ENCODE measurements around the gene ADO. TPM values are rescaled to one million over a fixed set of nuclear protein-coding genes. Genes with fewer than 3 reads are reported as not detected.

Gene ADO
- total RNA-seq, 1 donor from 2014 or later: 23.0 TPM

GRCh38 chr10:62792261-62792660, 12.3 kb upstream of the ADO start:
- DNase-seq (ENCODE audit: low read depth): no peak

- peak; percentile 74 for DNase-seq (ENCODE audit: low read depth)
Measured at GRCh38 chr10:62794306-62794705, 10.2 kb upstream of the ADO start.

- DNase-seq (ENCODE audit: low read depth): no peak
Measured at GRCh38 chr10:62795100-62795499, 9.4 kb upstream of the ADO start.

- DNase-seq (ENCODE audit: low read depth): no peak
Measured at GRCh38 chr10:62795762-62796161, 8.8 kb upstream of the ADO start.

- no peak for DNase-seq (ENCODE audit: low read depth)
Measured at GRCh38 chr10:62796896-62797295, 7.6 kb upstream of the ADO start.

- no peak for DNase-seq (ENCODE audit: low read depth)
Measured at GRCh38 chr10:62801871-62802270, 2.6 kb upstream of the ADO start.

- DNase-seq (ENCODE audit: low read depth): no peak
Measured at GRCh38 chr10:62803724-62804355, 680 bp upstream of the ADO start.

GRCh38 chr10:62805231-62806099, 945 bp downstream of the ADO start:
- DNase-seq (ENCODE audit: low read depth): peak; percentile 34

DNA sequence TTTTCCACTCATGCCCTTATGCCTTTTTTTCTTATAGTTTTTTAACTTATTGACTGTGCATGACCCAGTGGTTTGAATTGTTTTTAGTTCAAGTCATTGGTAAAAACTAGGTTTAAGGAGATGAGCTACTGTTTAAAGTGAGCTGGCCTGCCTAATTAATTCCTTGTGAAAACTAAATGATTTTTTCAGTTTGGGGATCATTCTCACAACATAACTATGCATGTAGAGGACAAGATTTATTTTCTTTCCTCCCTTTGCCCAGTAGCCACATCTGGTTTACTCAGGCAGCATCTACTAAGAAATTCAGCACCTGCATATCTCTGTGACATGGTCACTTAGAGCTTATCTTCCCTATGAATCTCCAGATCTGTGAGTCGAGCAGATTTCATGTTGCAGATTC, 1.7 kb downstream of the ADO start:
- DNase-seq (ENCODE audit: low read depth): no peak

- no peak for DNase-seq (ENCODE audit: low read depth)
Measured at GRCh38 chr10:62810156-62810902, 5.8 kb downstream of the ADO start.

DNA sequence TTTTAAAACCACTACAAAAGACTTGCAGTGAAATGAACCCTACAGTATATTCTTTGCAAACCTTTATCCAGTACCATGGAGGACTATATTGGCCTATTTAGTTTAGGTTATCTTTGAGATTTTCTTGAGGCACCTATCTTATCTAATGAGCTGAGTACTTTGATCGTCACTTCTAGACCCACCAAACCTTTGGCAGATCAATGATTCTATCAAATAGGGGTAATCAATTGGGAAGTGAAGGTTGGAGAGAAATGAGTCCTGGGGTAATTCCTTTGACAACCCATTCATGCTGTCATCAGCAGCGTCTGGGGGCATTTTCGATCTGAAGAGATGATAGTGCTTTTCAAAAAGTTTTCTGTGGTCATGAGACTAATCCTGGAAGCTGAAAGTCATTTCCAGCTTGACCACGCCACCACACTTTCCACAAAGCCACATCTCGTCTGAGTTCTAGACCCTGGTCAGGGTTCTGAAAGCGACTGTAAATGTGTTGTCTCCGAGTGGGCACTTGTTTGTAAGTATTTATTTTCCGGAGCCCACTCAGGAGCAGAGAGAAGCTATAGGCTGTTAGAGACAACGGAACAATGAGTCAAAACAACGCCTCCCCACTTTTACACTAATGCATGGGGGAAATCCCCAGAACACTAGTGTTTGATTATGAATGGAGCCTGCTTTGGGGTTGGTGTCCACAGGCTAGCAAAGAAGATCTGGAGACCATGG, 6.8 kb downstream of the ADO start:
- no peak for DNase-seq (ENCODE audit: low read depth)

DNA sequence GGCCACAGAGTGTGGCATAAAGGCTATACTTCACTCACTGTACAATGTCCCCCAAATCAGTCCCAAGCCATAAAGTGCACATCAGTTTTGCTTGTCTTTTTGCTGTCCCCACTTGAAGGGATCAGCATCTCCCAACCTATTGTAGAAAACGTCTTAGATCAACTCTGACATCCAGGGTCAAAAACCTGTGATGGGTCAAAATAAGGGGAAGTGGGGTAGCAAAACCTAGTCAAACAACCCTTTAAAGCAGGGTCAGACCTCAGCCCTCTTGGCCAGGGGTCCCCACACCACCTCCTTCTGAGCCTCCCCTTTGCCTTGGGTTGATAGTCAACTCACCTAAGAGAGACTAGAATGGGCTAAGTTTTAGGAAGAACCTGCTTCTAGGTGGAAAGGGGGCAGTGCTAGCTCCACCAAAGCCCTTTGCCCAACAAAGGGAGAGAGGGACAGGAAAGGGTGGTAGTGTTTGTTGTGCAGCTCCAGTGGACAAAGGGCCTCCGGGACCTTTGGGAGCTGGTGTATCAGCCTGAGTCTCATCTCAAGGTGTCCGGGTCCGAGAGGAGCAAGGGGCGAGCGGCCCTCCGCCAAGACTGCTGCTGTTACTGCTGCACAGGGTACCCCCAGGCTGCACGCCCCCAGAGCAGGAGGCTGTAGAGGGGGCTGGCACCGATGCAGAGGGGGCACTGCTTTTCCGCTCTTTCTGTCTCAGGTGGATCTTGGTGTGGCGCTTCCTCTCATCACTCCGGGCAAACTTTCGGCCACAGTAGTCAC, 8.3 kb downstream of the ADO start:
- no peak for DNase-seq (ENCODE audit: low read depth)

DNA sequence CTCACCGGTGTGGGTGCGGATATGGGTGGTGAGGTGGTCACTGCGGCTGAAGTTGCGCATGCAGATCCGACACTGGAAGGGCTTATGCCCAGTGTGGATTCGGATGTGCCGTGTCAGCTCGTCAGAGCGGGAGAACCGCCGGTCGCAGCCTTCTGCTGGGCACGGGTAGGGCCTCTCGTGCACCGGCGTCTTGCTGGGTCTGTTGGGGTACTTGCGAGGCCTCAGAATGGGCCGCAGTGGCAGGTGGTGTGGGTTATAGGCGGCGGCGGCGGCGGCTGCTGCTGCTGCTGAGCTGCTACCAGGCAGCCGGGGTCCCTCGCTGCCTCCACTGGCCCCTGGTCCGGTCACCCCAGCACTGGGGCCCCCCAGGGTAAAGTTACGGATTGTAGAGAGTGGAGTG, 8.9 kb downstream of the ADO start:
- no peak for DNase-seq (ENCODE audit: low read depth)

DNA sequence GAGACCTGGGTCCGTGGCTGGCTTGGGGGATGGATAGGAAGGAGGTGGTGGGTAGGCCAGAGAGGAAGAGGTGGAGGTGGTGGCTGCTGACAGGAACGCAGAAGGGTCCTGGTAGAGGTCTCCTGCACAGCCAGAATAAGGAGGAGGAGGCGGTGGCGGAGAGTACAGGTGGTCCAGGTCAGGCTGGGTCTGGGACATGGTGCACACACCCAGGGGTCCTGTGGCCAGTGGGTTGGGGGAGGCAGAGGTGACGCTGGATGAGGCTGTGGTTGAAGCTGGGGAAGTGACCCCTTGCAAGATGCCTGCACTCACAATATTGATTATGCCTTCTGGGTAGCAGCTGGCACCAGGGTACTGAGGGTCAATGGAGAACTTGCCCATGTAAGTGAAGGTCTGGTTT, 9.5 kb downstream of the ADO start:
- DNase-seq (ENCODE audit: low read depth): no peak

DNA sequence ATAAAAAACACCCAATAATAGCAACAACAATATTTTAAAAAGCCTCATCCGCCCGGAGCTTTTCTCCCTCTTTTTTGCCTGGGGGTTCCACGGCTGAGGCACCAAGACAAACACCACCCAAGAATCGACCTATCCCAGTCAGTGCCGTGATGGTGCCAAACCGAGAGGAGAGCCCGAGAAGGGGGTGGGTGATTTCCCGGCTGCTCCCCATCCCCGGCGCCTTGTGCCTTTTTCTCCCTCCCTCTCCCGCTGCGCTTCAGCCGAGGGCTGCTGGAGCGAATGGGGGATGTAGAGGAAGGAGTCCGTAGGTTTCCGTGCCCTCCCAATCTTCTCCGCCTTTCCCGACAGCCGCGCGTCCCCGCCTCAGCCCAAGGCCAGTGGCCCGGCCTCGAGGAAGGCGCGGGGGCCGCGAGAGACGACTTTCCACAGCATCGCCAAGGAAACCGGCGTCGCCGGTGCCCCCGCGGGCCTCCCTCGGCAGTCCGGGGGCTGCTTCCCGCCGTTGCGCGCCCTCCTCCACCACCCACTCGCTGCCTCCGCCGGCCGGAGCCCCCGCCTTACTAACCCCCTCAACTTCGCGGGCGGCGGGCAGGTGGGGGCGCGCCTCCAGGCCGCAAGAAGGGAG, 10.3 kb downstream of the ADO start:
- no peak for DNase-seq (ENCODE audit: low read depth)

DNA sequence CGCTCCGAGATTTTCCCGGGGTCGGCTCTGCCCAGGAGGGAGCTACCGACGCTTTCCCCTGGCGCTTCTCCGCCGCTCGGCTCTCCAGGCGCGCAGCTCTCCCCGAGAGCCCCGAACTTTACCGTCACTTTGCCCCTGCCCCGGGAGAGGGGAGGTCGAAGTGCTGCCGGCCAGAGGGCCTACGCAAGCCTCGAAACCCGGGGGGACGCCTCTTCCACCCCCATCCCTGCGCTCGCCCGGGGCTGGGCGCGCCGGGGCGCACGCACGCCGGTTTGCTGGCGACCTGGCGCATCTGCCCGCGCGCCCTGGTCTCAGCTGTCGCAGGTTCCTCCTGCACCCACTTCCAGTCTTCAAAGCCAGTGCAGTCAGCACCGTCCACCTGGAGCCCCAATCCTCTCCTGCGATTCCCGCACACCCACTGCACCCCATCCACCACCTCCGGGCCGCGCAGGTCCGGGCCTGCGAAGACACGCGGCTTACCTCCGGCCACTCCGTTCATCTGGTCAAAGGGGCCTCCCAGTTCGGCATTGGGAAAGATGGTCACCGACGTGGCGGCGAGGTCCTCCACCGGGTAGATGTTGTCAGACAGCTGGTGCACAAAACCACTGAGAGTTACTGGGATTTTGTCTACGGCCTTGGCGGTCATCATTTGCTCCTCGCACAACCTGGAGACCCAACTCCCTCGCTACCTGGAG, 11.0 kb downstream of the ADO start:
- no peak for DNase-seq (ENCODE audit: low read depth)

GRCh38 chr10:62816076-62816330, 11.5 kb downstream of the ADO start:
- no peak for DNase-seq (ENCODE audit: low read depth)

GRCh38 chr10:62816331-62817120, 12.0 kb downstream of the ADO start, which contains the start of gene EGR2:
Gene EGR2 (minus strand): TSS chr10:62816366. CDS start chr10:62816029, 337 bp downstream.
- DNase-seq (ENCODE audit: low read depth): peak; percentile 95

GRCh38 chr10:62817121-62817765, 12.7 kb downstream of the ADO start:
- no peak for DNase-seq (ENCODE audit: low read depth)
